Raji (cell line): ENCODE results near the gene NME3.

ENCODE experiments used
- POLR2A ChIP-seq: IDR thresholded peaks from 2 replicates; pipeline ENCODE4 v1.6.1; 2011; ENCODE audit warnings: low read depth, low read length, control low read depth; ENCODE audit not compliant: insufficient read depth

NME3 gene

DNA sequence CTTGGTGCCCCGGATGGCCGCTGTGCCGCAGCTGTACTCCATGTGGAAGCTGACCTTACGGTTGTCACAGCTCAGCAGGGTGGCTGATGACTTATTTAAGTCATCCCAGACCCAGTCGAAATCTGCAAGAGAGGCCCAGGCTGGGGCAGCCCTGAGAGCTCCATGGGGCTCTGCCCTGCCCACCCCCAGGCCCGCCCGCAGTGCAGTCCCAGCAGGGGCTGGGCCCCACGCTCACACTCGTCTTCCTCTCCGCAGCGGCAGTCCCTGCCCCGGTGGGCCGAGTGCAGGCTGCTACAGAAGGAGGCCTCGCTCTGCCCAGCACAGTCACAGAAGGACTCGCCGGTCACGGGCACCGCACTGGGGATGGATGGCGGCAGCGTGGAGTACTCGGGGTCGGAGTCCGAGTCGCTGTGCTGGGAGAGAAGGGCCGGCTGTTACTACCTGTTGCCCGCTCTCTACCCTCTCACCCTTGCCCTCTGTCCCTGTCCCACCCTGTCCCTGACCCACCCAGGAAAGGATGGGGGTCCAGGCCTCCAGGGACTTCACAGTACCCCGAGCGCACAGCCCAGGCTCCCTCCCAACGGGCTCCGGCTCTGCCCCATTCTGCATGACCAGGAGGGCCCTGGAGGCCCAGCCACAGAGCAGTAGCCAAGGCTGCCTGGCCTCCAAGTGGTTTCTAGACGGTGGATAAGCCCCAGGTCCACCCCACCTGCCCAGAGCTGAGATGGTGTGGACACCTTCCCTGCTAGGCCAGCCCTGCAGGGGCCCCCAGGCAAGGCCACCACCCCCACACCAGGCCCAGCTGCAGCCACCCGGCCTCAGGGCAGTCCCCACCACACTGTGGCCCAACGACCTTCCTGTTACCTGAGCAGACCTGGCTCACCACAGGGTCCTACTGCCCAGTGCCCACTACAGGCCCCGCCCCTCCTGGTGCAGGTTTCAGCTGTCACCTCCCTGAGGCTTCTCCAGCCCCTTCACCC, 7.1 kb upstream of the NME3 start:
- TF ChIP-seq POLR2A, result no peak; the same call in 1 of the 2 replicates

DNA sequence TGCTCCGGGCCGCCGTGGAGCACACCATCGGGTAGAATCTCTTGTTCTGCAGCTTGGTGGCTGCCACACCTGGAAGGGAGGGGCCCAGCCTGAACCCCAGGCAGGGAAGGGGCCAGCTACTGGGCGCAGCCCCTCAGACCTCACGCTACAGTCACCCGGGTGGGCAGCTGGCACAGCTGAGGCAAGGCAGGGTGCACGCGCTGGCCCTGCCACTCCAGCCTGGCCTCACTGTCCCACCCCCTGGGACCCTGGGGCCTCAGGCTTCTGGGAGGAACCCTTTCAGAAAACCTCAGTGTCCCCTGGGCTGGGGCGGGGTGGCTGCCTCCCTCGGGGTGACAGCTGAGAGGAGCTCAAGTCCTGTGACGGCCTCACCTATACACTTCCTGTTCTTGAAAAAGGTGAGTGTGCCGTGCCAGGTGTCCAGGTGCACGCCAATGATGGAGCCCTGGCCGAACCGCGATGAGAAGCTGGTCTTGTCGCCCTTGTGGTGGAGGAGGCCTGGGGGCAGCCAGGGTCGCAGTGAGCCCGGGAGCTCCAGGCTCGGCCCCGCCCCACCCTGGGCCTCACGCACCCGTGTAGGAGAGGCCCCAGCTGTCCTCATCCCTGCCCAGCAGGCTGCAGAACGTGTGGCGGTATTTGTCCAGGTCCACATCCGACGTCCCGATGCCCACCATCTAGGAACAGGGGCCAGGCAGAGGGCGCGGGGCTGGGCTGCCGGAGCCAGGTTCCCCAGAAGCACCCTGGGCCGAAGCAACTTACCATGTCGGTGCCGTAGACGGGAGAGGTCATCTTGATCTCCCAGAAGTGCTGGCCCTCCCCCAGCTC, 6.2 kb upstream of the NME3 start:
- TF ChIP-seq POLR2A, result peak; percentile 34; the same call in 1 of the 2 replicates

DNA sequence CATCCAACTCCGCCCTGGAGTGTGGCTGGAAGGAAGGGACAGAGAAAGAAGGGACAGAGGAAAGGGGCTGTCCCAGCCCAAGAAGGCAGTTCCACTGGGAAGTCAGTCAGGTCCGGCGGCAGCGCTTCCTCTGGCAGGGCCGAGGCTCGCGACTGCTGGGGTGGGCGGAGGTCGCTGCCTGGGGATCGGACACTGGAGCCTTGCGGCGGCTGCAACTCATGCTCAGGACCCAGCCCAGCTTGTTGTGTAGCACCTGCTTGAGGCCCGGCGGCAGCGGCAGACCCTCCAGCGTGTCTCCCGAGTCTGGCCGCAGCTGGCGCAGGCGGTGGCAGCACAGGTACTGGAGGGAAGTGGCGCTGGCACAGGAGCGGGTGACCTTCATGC, 5.6 kb upstream of the NME3 start:
- no peak for TF ChIP-seq POLR2A

DNA sequence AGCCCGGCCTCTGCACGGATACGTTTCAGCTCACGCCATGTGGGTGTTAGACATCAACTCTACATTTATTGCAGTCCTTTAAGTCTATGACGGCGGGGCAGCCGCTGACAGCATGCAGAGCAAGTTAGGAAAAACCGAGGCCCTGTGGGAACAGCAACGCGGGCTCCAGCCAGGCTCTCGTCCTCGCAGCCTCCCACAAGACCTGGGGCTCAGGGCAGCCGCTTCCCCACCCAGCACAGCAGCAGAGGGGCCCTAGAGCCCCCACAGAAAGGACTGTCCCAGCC, 5.3 kb upstream of the NME3 start:
- no peak for TF ChIP-seq POLR2A

DNA sequence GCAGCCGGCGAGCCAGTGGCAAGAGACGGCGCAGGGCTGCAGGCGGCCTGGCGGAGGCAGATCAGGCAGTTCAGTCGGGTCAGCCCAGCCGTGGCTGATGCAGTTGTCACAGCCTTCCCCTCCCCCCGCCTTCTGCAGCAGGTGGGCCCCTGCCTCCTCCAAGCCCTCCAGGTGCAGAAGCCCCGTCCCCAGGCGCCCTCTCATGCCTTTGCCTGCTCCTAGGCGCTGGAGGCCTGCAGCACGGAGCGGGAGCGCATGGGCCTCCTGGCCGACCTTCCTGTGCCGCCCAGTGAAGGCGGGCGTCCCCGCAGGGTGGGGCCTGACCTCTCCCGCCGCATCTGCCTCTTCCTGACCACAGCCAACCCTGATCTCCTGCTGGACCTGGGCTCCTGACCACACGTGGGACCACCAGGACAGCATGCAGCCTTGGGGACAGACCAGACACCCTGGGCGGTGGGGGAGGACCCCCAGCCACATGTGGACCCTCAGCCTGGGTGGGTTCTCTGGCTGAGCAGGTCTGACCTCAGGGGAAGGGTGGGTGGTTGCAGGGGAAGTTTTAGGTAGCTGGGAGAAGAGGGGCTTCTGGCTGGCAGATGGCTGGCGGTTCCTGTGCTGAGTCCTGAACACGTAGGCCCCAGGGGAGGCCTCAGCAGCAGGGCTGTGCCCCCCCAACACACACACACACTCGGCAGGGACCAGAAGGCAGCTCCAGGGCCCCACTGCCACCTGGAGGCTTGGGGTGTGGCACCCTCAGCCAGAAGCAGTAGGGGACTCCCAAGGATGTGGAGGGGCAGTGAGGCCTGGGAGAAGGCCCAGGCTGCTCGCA, 4.7 kb upstream of the NME3 start:
- TF ChIP-seq POLR2A, result no peak

DNA sequence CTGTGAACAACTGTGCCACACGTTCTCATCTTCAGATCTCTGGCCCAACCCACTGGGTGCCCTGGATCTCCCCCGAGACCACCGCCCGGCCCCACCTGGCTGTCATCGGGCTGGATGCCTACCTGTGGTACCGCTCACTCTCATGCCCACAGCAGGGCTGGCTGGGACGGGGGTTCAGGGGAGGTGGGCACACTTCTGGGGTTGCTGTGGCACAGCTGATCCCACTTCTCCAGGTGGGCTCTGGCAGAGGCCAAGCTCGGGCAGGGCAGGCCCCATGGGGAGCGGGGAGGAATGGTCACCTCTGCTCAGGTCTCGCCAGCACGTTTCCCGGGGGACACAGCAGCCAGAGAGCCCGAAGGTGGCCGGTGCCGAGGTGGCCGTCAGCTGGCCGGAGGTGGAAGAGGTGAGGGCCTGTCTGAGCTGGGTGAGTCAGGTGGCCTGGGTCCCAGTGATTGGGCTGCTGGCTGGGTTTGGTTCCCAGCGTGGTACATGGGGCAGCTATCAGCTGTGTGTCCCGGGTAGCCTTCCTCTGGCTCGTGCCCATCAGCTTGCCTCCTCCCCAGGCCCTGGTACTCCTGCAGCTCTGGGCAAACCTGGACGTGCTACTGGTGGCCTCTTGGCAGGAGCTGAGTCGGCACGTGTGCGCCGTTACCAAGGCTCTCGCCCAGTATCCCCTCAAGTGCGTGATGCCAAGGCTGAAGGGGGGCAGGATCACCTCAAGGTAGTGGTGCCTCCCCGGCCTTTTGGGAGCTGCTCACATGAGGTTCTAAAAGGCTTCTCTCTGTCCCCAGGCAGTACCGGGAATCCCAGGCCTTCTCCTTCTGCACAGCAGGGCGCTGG, 3.9 kb upstream of the NME3 start:
- TF ChIP-seq POLR2A, result no peak

DNA sequence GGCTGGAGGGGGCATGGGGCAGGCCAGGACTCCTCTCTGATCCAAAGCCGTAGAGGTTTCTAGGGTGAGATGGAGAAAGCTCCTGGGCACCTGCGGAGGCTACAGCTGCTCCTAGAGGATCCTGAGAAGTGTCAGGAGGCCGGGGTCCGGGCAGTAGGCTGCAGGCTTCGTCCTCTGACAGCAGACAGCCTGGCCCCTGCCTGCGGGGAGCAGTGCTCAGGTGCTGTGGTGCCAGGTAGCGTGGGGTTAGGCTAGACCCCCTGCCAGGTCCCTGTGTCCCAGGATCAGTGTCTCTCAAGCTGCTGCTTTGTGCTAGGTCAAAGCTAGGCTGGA, 3.1 kb upstream of the NME3 start:
- TF ChIP-seq POLR2A, result no peak

DNA sequence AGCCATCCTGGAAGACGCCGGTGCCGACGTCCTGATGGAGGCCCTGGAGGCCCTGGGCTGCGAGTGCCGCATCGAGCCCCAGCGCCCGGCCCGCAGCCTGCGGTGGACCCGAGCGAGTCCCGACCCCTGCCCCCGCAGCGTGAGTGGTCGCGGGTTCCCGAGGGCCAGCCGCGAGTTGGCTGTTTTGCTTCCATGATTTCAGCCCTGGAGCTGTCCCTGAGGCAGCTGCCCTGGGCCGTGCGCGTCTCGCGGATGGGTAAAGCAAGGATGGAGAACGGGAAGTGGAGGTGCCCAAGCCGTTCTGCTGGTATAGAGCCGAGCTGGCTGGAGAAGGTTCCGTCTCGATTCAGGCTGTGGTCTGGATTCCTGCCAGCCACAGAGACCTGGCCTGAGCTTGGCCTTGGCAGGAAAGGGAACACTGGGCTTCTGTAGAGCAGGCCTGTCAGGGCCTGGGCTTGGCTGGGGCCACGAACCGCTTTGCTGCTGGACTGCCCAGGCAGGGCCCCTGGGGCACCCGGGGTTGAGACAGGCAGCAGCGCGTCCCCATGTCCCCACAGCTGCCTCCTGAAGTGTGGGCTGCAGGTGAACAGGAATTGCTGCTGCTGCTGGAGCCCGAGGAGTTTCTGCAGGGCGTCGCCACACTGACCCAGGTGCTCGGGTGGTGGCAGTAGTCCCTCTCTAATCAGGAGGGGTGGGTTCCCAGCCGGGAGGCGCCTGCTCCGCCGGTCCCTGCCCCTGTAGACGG, 2.5 kb upstream of the NME3 start:
- TF ChIP-seq POLR2A, result no peak

DNA sequence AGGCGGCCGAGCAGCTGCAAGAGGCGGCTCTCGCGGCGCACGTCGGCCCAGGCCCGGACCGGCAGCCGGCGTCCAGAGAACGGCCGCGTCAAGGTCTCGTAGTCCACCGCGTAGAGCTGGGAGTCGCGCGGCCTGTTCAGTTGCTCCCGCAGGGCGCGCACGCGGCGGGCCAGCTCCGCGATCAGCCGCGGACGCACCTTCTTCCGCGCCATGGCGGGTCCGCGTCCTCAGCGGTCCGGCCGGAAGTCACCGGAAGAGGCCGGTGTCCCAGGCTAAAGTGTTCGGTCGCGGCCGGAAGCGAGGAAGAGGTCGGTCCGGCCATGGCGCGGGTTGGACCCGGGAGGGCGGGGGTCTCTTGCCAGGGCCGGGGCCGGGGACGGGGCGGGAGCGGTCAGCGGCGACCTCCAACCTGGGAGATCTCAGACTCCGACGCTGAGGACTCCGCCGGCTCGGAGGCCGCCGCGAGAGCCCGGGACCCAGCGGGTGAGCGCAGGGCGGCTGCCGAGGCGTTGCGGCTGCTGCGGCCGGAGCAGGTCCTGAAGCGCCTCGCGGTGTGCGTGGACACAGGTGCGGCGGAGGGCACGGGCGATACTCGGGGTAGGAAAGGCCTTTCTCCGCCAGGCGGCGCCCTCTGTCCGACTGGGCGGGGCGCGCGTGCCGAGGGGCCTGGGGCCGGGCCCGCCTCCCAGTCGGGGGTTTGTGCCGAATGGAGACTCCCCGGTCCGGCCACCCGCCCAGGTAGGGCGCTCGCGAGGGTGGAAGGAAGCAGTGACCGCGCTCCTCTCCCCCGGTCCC, 1.8 kb upstream of the NME3 start, which contains the start of gene MRPS34:
Gene MRPS34 (minus strand): TSS at position 227 of the 795 bp plus-strand sequence. CDS start 15 bp downstream, at position 212.
- TF ChIP-seq POLR2A, result peak; percentile 87

DNA sequence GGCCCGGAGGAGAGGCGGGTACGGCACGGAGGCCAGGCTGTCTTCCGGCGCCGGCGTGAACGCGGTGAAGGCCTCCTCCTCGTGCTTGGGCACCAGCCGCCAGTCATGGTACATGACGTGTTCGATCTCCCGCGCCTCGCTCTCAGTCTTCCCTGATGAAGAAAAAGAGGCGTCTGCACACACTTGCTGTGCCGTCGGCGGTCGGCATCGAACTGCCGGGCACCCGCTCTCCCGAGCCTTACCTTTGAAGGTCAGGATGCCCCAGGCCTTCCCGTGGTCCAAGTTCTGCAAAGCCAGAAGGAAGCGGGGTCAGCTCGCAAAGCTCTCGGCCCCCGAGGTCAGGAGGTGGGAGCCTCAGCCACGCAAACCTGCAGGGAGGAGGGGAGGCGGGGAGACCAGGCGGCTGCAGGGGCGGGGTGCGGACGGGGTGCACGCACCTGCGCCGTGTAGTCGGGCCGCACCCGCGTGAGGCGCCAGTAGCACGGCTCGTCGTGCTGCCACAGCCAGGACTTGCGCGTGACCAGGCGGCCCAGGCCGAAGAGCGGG, 1.1 kb upstream of the NME3 start, which contains the start of gene EME2:
Gene EME2 (plus strand): TSS at position 449 of the 546 bp plus-strand sequence. CDS start 418 bp downstream, outside the sequence.
- TF ChIP-seq POLR2A, result no peak

DNA sequence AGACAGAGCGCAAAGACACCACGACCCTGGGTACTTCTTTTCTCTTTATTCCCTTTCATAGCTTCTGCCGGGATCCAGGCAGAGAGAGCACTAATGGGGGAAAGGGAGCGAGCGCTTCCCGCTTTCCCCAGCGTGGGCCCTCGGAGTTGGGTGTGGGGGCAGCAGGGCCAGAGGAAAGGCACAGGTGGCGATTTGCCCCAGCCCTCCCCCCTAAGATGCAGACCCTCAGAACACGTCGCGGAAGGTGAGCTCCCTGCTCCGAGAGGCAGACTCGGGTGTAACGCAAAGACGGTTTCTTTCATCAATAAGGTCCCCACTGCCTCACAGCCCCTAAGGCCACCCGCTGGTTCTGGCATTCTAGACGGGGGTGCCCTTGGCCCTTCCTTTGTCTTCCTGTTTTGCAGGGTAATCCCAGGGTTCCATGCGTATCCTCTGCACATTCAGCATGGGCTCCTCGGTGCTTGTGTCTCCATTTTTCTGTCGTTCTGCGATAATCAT, 570 bp upstream of the NME3 start:
- no peak for TF ChIP-seq POLR2A
